SK-N-SH treated with all-trans-retinoic acid at 6 μM for 48 hours (cell line): ENCODE data around the gene TIMM50.

Experiments
- ATAC-seq: fragments of 200-7000 bp; cut with Tn5 transposase; 3 replicates; pipeline ENCODE4 v1.9.1; 2020; ENCODE audit warnings: mild to moderate bottlenecking, moderate library complexity
- ARNTL ChIP-seq: fragments of 450-650 bp; formaldehyde crosslinking; IDR thresholded peaks from 2 replicates; pipeline ENCODE4 v1.5.0; 2020; ENCODE audit warnings: low read depth, mild to moderate bottlenecking, moderate library complexity, borderline replicate concordance
- BACH2 ChIP-seq: fragments of 250-450 bp; sonication (Bioruptor Pico); IDR thresholded peaks from 2 replicates; pipeline ENCODE4 v1.9.0; 2021; ENCODE audit warnings: mild to moderate bottlenecking, borderline replicate concordance
- CREB5 ChIP-seq: fragments of 250-450 bp; sonication (Bioruptor Pico); IDR thresholded peaks from 2 replicates; pipeline ENCODE4 v1.5.1; 2020; ENCODE audit warnings: low read depth, mild to moderate bottlenecking, moderate library complexity
- CSRNP3 ChIP-seq: fragments of 250-450 bp; sonication (Bioruptor Pico); IDR thresholded peaks from 2 replicates; pipeline ENCODE4 v1.5.1; 2021; ENCODE audit warnings: mild to moderate bottlenecking, moderate library complexity
- GLIS3 ChIP-seq: fragments of 250-450 bp; sonication (Bioruptor Pico); IDR thresholded peaks from 2 replicates; pipeline ENCODE4 v1.5.0; 2020; ENCODE audit warnings: mild to moderate bottlenecking, moderate library complexity
- ISL1 ChIP-seq: fragments of 250-450 bp; sonication (Bioruptor Pico); IDR thresholded peaks from 2 replicates; pipeline ENCODE4 v2.1.2; 2022; ENCODE audit warnings: mild to moderate bottlenecking, moderate library complexity
- OSR1 ChIP-seq: fragments of 250-450 bp; sonication (Bioruptor Pico); IDR thresholded peaks from 2 replicates; pipeline ENCODE4 v1.8.0; 2022; ENCODE audit warnings: moderate library complexity, mild to moderate bottlenecking, inconsistent platforms
- PATZ1 ChIP-seq: fragments of 250-450 bp; sonication (Bioruptor Pico); IDR thresholded peaks from 2 replicates; pipeline ENCODE4 v1.8.0; 2020; ENCODE audit warnings: mild to moderate bottlenecking, moderate library complexity, borderline replicate concordance
- POU6F1 ChIP-seq: fragments of 250-450 bp; sonication (Bioruptor Pico); IDR thresholded peaks from 2 replicates; pipeline ENCODE4 v1.8.0; 2021; ENCODE audit warnings: low read depth, mild to moderate bottlenecking, moderate library complexity, borderline replicate concordance
- RARB ChIP-seq: fragments of 250-450 bp; sonication (Bioruptor Pico); IDR thresholded peaks from 2 replicates; pipeline ENCODE4 v1.8.0; 2021; ENCODE audit warnings: mild to moderate bottlenecking, moderate library complexity
- TCF4 ChIP-seq: fragments of 250-450 bp; sonication (Bioruptor Pico); IDR thresholded peaks from 2 replicates; pipeline ENCODE4 v1.8.0; 2021; ENCODE audit warnings: mild to moderate bottlenecking, moderate library complexity, borderline replicate concordance
- TSHZ2 ChIP-seq: fragments of 250-450 bp; sonication (Bioruptor Pico); IDR thresholded peaks from 2 replicates; pipeline ENCODE4 v1.5.0; 2020; ENCODE audit warnings: mild to moderate bottlenecking, moderate library complexity
- ZFP3 ChIP-seq: fragments of 250-450 bp; sonication (Bioruptor Pico); IDR thresholded peaks from 2 replicates; pipeline ENCODE4 v1.5.0; 2020; ENCODE audit warnings: mild to moderate bottlenecking, moderate library complexity
- ZFP30 ChIP-seq: fragments of 450-650 bp; formaldehyde crosslinking; IDR thresholded peaks from 2 replicates; pipeline ENCODE4 v1.5.0; 2022; ENCODE audit warnings: mild to moderate bottlenecking, moderate library complexity
- ZNF565 ChIP-seq: fragments of 450-650 bp; formaldehyde crosslinking; conservative IDR thresholded peaks from 2 replicates; pipeline ENCODE4 v1.5.0; 2020; ENCODE audit warnings: low read depth, mild to moderate bottlenecking, moderate library complexity

Gene TIMM50

GRCh38 chr19:39500543-39500942 is 19.9 kb downstream of the TIMM50 start:
- TF ChIP-seq PATZ1: no peak
- TF ChIP-seq POU6F1 (CRISPR knock-in tag): no peak
- no peak for ATAC-seq

- ATAC-seq: no peak
- TF ChIP-seq CREB5 (CRISPR knock-in tag): no peak
- no peak for TF ChIP-seq RARB
- no peak for TF ChIP-seq ARNTL (CRISPR knock-in tag)
- TF ChIP-seq, all 23 proteins: peak for 0
Measured at GRCh38 chr19:39501340-39501739, 20.7 kb downstream of the TIMM50 start.

- peak; percentile 13; the same call in 2 of the 3 replicates for ATAC-seq
- TF ChIP-seq ZFP3 (CRISPR knock-in tag) (no peak), GLIS3 (CRISPR knock-in tag) (no peak), BACH2 (CRISPR knock-in tag) (no peak), ZFP30 (CRISPR knock-in tag) (no peak), TCF4 (CRISPR knock-in tag) (no peak), CSRNP3 (CRISPR knock-in tag) (no peak)
- TF ChIP-seq, all 23 proteins: peak for 0
Measured at GRCh38 chr19:39502640-39503417, 22.2 kb downstream of the TIMM50 start.

GRCh38 chr19:39506598-39506943 is 25.9 kb downstream of the TIMM50 start:
- TF ChIP-seq ZFP30 (CRISPR knock-in tag) (no peak), RARB (no peak), TSHZ2 (no peak), TCF4 (CRISPR knock-in tag) (no peak), ZNF565 (CRISPR knock-in tag) (no peak), GLIS3 (CRISPR knock-in tag) (no peak), OSR1 (CRISPR knock-in tag) (no peak), ISL1 (CRISPR knock-in tag) (no peak)
- TF ChIP-seq, all 23 proteins: peak for 0
- no peak for ATAC-seq
